Activated naive CD4-positive, alpha-beta T cell treated with anti-CD3 and anti-CD28 coated beads for 36 hours (primary cell): ENCODE measurements around the gene OPCML. TPM values are rescaled to one million over a fixed set of nuclear protein-coding genes. Genes with fewer than 3 reads are reported as not detected.

Source experiments
- CTCF ChIA-PET: fragments of 350-600 bp; sonication (Branson Sonifier 250); formaldehyde crosslinking; loops from one replicate; lab custom pipeline; 2021; ENCODE audit warnings: antibody characterized with exemption; lab: Charles Lee
- DNase-seq: peaks from one replicate; pipeline ENCODE4 v3.0.0-alpha.2; 2020
- H3K27ac Mint-ChIP-seq: one replicate; pipeline ENCODE4 v1.8.0; 2021; ENCODE audit warnings: mild to moderate bottlenecking, mixed read lengths
- H3K27me3 Mint-ChIP-seq: one replicate; pipeline ENCODE4 v1.8.0; 2021; ENCODE audit warnings: low read depth, mixed read lengths
- H3K36me3 Mint-ChIP-seq: one replicate; pipeline ENCODE4 v1.8.0; 2021; ENCODE audit warnings: low read depth, mixed read lengths
- H3K4me1 Mint-ChIP-seq: one replicate; pipeline ENCODE4 v1.8.0; 2021; ENCODE audit warnings: low read depth, mixed read lengths
- H3K4me3 Mint-ChIP-seq: one replicate; pipeline ENCODE4 v1.8.0; 2021; ENCODE audit warnings: mild to moderate bottlenecking, moderate library complexity, mixed read lengths
- H3K9me3 Mint-ChIP-seq: one replicate; pipeline ENCODE4 v1.8.0; 2021; ENCODE audit warnings: mixed read lengths
- intact Hi-C: fragments of 100-400 bp; cut with micrococcal nuclease; formaldehyde crosslinking; loops from one replicate; pipeline ENCODE4 v1.15.1; 2023
- total RNA-seq, 2 experiments: library from RNA; stranded (reverse); gene quantifications; one replicate each; pipeline ENCODE4 v1.2.3, GENCODE V29; 2021

The OPCML gene
- total RNA-seq: not detected

- H3K36me3 Mint-ChIP-seq: no peaks in the 10 kb centered on the region
- CTCF ChIA-PET: no interaction called here
- no peak for DNase-seq
These were observed at the start of gene OPCML for GRCh38 chr11:133531971-133532651. TSS of gene OPCML (minus strand) at chr11:133532501.

DNA sequence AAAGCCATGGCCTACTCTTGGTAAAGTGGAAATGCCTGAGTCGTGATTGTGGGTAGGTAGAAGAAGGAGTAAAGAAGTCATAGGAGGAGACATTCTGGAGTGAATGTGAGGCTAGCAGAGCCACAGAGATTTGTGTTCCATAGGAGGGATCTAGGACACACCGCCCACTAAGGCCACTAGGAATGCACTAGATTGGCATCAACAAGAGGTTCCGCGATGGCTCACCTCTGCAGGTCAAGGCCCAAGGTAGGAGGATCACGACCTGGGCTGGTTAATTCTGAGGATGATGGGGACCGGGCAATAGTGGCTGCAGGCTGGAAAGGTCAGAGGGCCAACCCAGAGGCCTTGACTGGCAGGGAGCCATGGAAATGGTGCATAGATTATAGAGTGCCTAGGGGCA lies 48.8 kb upstream of the OPCML start:
- H3K4me1 Mint-ChIP-seq: no peaks in the 10 kb centered on the region
- no peak overlapping the region for H3K4me3 Mint-ChIP-seq
- intact Hi-C loops: no loop called here
- no peak for DNase-seq
- no peak overlapping the region for H3K27ac Mint-ChIP-seq
- peaks cover 5% of the 10 kb centered on the region for H3K27me3 Mint-ChIP-seq
- no peaks in the 10 kb centered on the region for H3K36me3 Mint-ChIP-seq
- peaks cover 5% of the 10 kb centered on the region for H3K9me3 Mint-ChIP-seq
- CTCF ChIA-PET: no interaction called here

More at GRCh38 chr11:133531971-133532651, at the start of gene OPCML:
- Mint-ChIP-seq H3K27me3 (peaks cover 43% of the 10 kb centered on the region), H3K9me3 (no peaks in the 10 kb centered on the region), H3K4me3 (no peak within 1 kb of the TSS), H3K4me1 (no peaks in the 10 kb centered on the region), H3K27ac (no peak within 1 kb of the TSS)
- intact Hi-C loops: no loop called here

GRCh38 chr11:133579165-133580031 lies 47.1 kb upstream of the OPCML start:
- Mint-ChIP-seq H3K27me3 (peaks cover 9% of the 10 kb centered on the region), H3K9me3 (peaks cover 3% of the 10 kb centered on the region), H3K36me3 (no peaks in the 10 kb centered on the region), H3K27ac (no peak overlapping the region), H3K4me3 (no peak overlapping the region), H3K4me1 (no peaks in the 10 kb centered on the region)
- CTCF ChIA-PET: no interaction called here
- intact Hi-C loops: no loop called here
- DNase-seq: no peak

- Mint-ChIP-seq H3K9me3 (peaks cover 3% of the 10 kb centered on the region), H3K4me1 (no peaks in the 10 kb centered on the region), H3K27ac (no peak overlapping the region), H3K4me3 (no peak overlapping the region), H3K36me3 (no peaks in the 10 kb centered on the region), H3K27me3 (peaks cover 14% of the 10 kb centered on the region)
- intact Hi-C loops: no loop called here
- DNase-seq: no peak
- CTCF ChIA-PET: no interaction called here
These were observed 45.1 kb upstream of the OPCML start for GRCh38 chr11:133577403-133577802.

DNA sequence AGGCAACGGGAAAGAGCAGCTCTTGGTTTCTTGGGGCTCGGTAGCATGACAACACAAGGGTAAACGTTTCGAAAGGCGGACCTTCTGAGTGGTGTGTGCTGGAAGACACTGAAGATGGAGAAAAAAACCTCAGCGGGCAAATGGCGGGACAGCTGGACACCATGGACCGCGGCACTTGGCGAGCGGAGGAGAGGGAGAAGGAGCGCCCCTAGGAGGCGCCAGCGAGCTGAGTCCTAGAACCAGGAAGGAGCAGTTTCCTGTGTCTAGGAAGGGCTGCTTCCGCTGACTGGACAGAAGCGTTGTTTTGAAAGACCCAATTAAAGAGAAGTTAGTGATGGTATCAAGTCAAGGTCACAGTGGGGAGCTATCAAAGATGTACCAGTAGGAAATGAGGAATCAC lies 44.0 kb upstream of the OPCML start:
- no peak for DNase-seq
- intact Hi-C loops: no loop called here
- H3K27ac Mint-ChIP-seq: no peak overlapping the region
- H3K27me3 Mint-ChIP-seq: peaks cover 14% of the 10 kb centered on the region
- peaks cover 3% of the 10 kb centered on the region for H3K9me3 Mint-ChIP-seq
- CTCF ChIA-PET: no interaction called here
- no peaks in the 10 kb centered on the region for H3K36me3 Mint-ChIP-seq
- H3K4me1 Mint-ChIP-seq: no peaks in the 10 kb centered on the region
- H3K4me3 Mint-ChIP-seq: no peak overlapping the region

GRCh38 chr11:133573081-133573480 lies 40.8 kb upstream of the OPCML start:
- Mint-ChIP-seq H3K4me1 (no peaks in the 10 kb centered on the region), H3K27me3 (peaks cover 14% of the 10 kb centered on the region), H3K9me3 (peaks cover 3% of the 10 kb centered on the region), H3K4me3 (no peak overlapping the region), H3K27ac (no peak overlapping the region), H3K36me3 (no peaks in the 10 kb centered on the region)
- CTCF ChIA-PET: no interaction called here
- no peak for DNase-seq
- intact Hi-C loops: no loop called here

GRCh38 chr11:133570376-133570775 lies 38.1 kb upstream of the OPCML start:
- Mint-ChIP-seq H3K27ac (no peak overlapping the region), H3K36me3 (no peaks in the 10 kb centered on the region), H3K9me3 (no peaks in the 10 kb centered on the region), H3K4me3 (no peak overlapping the region), H3K4me1 (no peaks in the 10 kb centered on the region), H3K27me3 (peaks cover 5% of the 10 kb centered on the region)
- intact Hi-C loops: no loop called here
- CTCF ChIA-PET: interaction anchor here (0.6 kb wide), 1 partner anchor 264 kb away, joined by 3 read pairs; no protein-coding TSS in a partner anchor
- DNase-seq: no peak

- H3K4me1 Mint-ChIP-seq: no peaks in the 10 kb centered on the region
- peaks cover 3% of the 10 kb centered on the region for H3K27me3 Mint-ChIP-seq
- H3K9me3 Mint-ChIP-seq: no peaks in the 10 kb centered on the region
- no peak for DNase-seq
- no peaks in the 10 kb centered on the region for H3K36me3 Mint-ChIP-seq
- CTCF ChIA-PET: no interaction called here
- no peak overlapping the region for H3K27ac Mint-ChIP-seq
- H3K4me3 Mint-ChIP-seq: no peak overlapping the region
- intact Hi-C loops: no loop called here
These were observed 31.3 kb upstream of the OPCML start for GRCh38 chr11:133563505-133564025.

DNA sequence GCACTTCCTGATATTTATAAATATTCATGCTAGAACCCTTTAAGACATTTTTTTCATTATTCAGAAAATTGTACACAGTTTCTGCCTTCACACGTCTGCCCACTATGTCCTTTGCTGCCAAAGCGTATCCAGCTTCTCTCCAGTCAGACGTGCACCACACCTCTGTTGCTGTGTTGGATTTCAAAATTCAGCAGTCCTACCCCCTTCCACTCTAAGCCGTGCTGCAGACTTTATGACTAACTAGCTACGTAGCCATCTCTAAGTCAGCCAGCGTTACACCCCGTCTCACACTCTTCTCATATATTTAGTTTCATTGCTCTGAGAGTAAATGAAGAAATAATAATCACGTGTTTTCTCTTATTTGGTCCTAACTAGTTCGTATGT lies 28.2 kb upstream of the OPCML start:
- no peaks in the 10 kb centered on the region for H3K9me3 Mint-ChIP-seq
- H3K27ac Mint-ChIP-seq: no peak overlapping the region
- CTCF ChIA-PET: no interaction called here
- intact Hi-C loops: no loop called here
- no peak for DNase-seq
- H3K4me1 Mint-ChIP-seq: no peaks in the 10 kb centered on the region
- no peak overlapping the region for H3K4me3 Mint-ChIP-seq
- H3K36me3 Mint-ChIP-seq: no peaks in the 10 kb centered on the region
- peaks cover 3% of the 10 kb centered on the region for H3K27me3 Mint-ChIP-seq

GRCh38 chr11:133559833-133560471 lies 27.7 kb upstream of the OPCML start:
- Mint-ChIP-seq H3K27ac (no peak overlapping the region), H3K4me3 (no peak overlapping the region), H3K4me1 (no peaks in the 10 kb centered on the region), H3K27me3 (peaks cover 3% of the 10 kb centered on the region), H3K9me3 (no peaks in the 10 kb centered on the region), H3K36me3 (no peaks in the 10 kb centered on the region)
- intact Hi-C loops: no loop called here
- CTCF ChIA-PET: no interaction called here
- DNase-seq: no peak

- Mint-ChIP-seq H3K27ac (no peak overlapping the region), H3K4me3 (no peak overlapping the region), H3K4me1 (no peaks in the 10 kb centered on the region), H3K9me3 (no peaks in the 10 kb centered on the region), H3K36me3 (no peaks in the 10 kb centered on the region), H3K27me3 (peaks cover 2% of the 10 kb centered on the region)
- CTCF ChIA-PET: no interaction called here
- intact Hi-C loops: no loop called here
- DNase-seq: no peak
These were observed 27.1 kb upstream of the OPCML start for GRCh38 chr11:133559382-133559781.

DNA sequence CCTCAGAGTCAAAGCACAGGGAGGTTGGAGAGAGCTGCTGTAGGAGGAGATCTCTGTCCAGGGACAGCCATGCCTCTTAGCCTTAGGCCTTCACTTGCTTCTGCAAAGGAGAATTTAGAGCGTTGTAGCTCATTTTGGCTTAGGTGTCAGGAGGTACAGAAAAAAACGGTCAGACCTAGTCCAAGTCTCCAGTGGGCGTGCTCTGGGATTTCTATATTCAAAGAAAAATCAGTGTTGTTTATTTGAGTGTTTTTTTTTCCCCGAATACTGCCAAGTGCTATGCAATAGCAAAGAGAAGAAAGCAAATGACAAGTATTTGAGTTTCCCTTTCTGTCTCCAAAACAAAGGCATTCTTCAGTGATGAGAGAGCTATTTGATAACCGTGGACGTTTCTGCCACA lies 22.7 kb upstream of the OPCML start:
- H3K27me3 Mint-ChIP-seq: no peaks in the 10 kb centered on the region
- CTCF ChIA-PET: no interaction called here
- no peak overlapping the region for H3K4me3 Mint-ChIP-seq
- intact Hi-C loops: no loop called here
- DNase-seq: no peak
- no peaks in the 10 kb centered on the region for H3K36me3 Mint-ChIP-seq
- no peaks in the 10 kb centered on the region for H3K9me3 Mint-ChIP-seq
- no peak overlapping the region for H3K27ac Mint-ChIP-seq
- H3K4me1 Mint-ChIP-seq: no peaks in the 10 kb centered on the region
